ENCODE data around the gene PRM2.

Gene PRM2

GRCh38 chr16:11238272-11239202 is 37.7 kb downstream of the PRM2 start:
- ChIA-PET CTCF (no interaction called here), POLR2A (no interaction called here)
- TF ChIP-seq LEF1 (IDR thresholded peaks at IDR 0.05; ENCODE audit: borderline replicate concordance) = no peak
- TF ChIP-seq ELF4 (IDR thresholded peaks at IDR 0.05) = no peak
- TF ChIP-seq PKNOX1 (IDR thresholded peaks at IDR 0.05) = peak; percentile 84
- no peak for TF ChIP-seq SP1 (IDR thresholded peaks at IDR 0.05)

GRCh38 chr16:11236461-11237254 is 39.6 kb downstream of the PRM2 start:
- no peak for DNase-seq (ENCODE audit: extremely low spot score)
- ChIA-PET CTCF (interaction anchor here (0.7 kb wide), 1 partner anchor 441 kb away, joined by 3 read pairs; no protein-coding TSS in a partner anchor), POLR2A (no interaction called here)
- TF ChIP-seq SUZ12 (IDR thresholded peaks at IDR 0.05) (no peak), PKNOX1 (IDR thresholded peaks at IDR 0.05) (no peak), ARNT (IDR thresholded peaks at IDR 0.05) (no peak), NFRKB (IDR thresholded peaks at IDR 0.05) (no peak), HDGF (IDR thresholded peaks at IDR 0.05; ENCODE audit: borderline replicate concordance) (no peak)

More at GRCh38 chr16:11238272-11239202, 37.7 kb downstream of the PRM2 start:
- DNase-seq (ENCODE audit: extremely low spot score) = no peak

- TF ChIP-seq LEF1 (IDR thresholded peaks at IDR 0.05; ENCODE audit: borderline replicate concordance) (no peak), FOXK2 (IDR thresholded peaks at IDR 0.05) (no peak), L3MBTL2 (conservative IDR thresholded peaks at IDR 0.05) (no peak), SUZ12 (IDR thresholded peaks at IDR 0.05) (no peak), FOXA1 (IDR thresholded peaks at IDR 0.05) (no peak), TARDBP (IDR thresholded peaks at IDR 0.05) (no peak), FOXM1 (IDR thresholded peaks at IDR 0.05; ENCODE audit: borderline replicate concordance) (no peak), BHLHE40 (IDR thresholded peaks at IDR 0.05; ENCODE audit: borderline replicate concordance) (no peak), SP1 (IDR thresholded peaks at IDR 0.05) (no peak), ELF4 (IDR thresholded peaks at IDR 0.05) (no peak), ZNF384 (IDR thresholded peaks at IDR 0.05) (no peak), NFRKB (IDR thresholded peaks at IDR 0.05) (no peak), HDGF (IDR thresholded peaks at IDR 0.05; ENCODE audit: borderline replicate concordance) (no peak), ARNT (IDR thresholded peaks at IDR 0.05) (no peak), CTBP1 (IDR thresholded peaks at IDR 0.05; ENCODE audit: borderline replicate concordance) (no peak)
- ChIA-PET CTCF (no interaction called here), POLR2A (no interaction called here)
- no peak for DNase-seq (ENCODE audit: extremely low spot score)
Measured at GRCh38 chr16:11235703-11235991, 40.6 kb downstream of the PRM2 start.

- ChIA-PET POLR2A (no interaction called here), CTCF (interaction anchor here (0.6 kb wide), 1 partner anchor 136 kb away, joined by 3 read pairs; no protein-coding TSS in a partner anchor)
- TF ChIP-seq L3MBTL2 (conservative IDR thresholded peaks at IDR 0.05) = no peak
- DNase-seq (ENCODE audit: extremely low spot score) = no peak
Measured at GRCh38 chr16:11234884-11235702, 41.2 kb downstream of the PRM2 start.

GRCh38 chr16:11233727-11234376 is 42.4 kb downstream of the PRM2 start:
- ChIA-PET CTCF (no interaction called here), POLR2A (no interaction called here)
- no peak for TF ChIP-seq FOXM1 (IDR thresholded peaks at IDR 0.05; ENCODE audit: borderline replicate concordance)
- TF ChIP-seq FOXK2 (IDR thresholded peaks at IDR 0.05) = no peak
- no peak for TF ChIP-seq BHLHE40 (IDR thresholded peaks at IDR 0.05; ENCODE audit: borderline replicate concordance)
- TF ChIP-seq CTBP1 (IDR thresholded peaks at IDR 0.05; ENCODE audit: borderline replicate concordance) = no peak
- TF ChIP-seq SUZ12 (IDR thresholded peaks at IDR 0.05) = no peak
- no peak for TF ChIP-seq L3MBTL2 (conservative IDR thresholded peaks at IDR 0.05)
- no peak for TF ChIP-seq HDGF (IDR thresholded peaks at IDR 0.05; ENCODE audit: borderline replicate concordance)
- TF ChIP-seq PKNOX1 (IDR thresholded peaks at IDR 0.05) = no peak
- no peak for TF ChIP-seq NFRKB (IDR thresholded peaks at IDR 0.05)
- TF ChIP-seq FOXA1 (IDR thresholded peaks at IDR 0.05) = no peak
- no peak for TF ChIP-seq TARDBP (IDR thresholded peaks at IDR 0.05)
- no peak for TF ChIP-seq ARNT (IDR thresholded peaks at IDR 0.05)
- no peak for TF ChIP-seq LEF1 (IDR thresholded peaks at IDR 0.05; ENCODE audit: borderline replicate concordance)
- no peak for TF ChIP-seq SP1 (IDR thresholded peaks at IDR 0.05)
- no peak for DNase-seq (ENCODE audit: extremely low spot score)
